Right kidney (tissue), 1 donor: ENCODE results near the gene PRDM7.

Experiments used
- DNase-seq: peaks from one replicate; pipeline ENCODE4 v3.0.0-alpha.2; 2016

Gene PRDM7

GRCh38 chr16:90035902-90036301 lies 41.2 kb downstream of the PRDM7 start:
- DNase-seq, result no peak

DNA sequence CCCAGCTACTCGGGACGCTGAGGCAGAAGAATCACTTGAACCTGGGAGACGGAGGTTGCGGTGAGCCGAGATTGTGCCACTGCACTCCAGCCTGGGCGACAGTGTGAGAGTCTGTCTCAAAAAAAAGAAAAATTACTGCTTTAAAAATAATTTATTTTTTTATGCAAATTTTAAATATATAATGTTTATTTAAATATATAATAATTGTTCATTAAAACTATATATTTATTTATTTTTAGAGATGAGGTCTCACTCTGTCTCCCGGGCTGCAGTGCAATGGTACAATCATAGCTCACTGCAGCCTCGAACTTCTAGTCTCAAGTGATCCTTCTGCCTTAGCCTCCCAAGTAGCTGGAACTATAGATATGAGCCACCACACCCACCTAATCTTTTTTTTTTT lies 42.6 kb downstream of the PRDM7 start:
- DNase-seq, result no peak

GRCh38 chr16:90033387-90033786 lies 43.7 kb downstream of the PRDM7 start:
- no peak for DNase-seq

GRCh38 chr16:90032674-90033331 lies 44.3 kb downstream of the PRDM7 start:
- no peak for DNase-seq

GRCh38 chr16:90031931-90032673 lies 45.0 kb downstream of the PRDM7 start:
- no peak for DNase-seq

- no peak for DNase-seq
These were observed 45.8 kb downstream of the PRDM7 start for GRCh38 chr16:90031186-90031930.

DNA sequence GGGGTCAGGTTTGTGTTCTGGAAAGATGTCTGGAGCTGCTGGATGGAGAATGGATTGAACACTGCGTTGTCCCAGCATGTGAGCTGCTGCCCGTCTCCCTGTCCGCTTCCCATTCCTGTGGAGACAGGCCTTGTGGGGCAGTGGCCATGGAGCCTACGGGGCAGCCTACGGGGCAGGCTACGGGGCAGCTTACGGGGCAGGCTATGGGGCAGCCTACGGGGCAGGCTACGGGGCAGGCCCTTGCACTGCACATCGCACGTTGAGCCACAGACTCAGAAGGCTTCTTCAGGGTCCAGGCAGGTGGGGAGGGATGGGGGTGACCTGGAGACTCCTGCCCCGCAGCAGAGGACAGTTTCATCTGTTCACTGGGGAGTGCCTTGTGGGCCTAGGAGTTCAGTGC lies 48.1 kb downstream of the PRDM7 start:
- no peak for DNase-seq

- DNase-seq, result no peak
These were observed 49.5 kb downstream of the PRDM7 start for GRCh38 chr16:90027611-90028010.

DNA sequence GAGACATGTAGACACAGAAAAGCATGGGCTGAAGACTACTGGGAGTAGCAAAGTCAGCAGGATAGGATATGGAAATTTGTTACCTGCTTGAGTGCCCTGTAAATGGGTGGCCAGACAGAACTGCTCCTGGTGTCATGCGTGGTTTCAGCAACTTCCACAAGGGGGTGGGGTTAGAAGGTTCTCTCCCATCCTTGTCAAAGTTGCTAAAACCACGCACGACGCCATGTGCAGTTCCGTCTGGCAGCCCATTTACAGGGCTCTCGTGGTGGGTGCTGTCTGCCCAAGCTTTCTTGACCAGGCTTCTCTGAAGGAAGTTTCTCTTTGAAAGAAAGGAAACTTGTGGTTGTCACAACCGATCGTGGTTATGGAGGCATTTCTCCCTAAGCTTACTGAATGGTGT lies 51.0 kb downstream of the PRDM7 start:
- DNase-seq, result no peak

DNA sequence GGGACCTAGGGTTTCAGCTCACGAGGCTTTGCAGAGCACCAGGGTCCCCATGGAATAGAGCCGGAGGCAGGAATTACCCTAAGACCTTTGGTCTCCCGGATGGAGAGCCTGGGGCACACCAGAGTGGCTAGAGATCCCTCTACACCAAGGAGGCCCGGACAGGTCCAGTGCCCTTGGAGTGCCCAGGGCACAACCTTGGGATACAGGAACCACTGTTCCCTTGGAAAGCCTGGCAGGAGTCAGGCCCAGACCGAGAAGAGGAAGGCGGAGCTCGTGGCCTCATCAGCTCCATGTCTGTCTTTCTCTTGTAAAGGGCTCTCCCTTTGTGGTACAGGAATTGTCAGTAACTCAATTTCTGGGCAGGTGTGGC lies 54.1 kb downstream of the PRDM7 start:
- DNase-seq, result no peak

DNA sequence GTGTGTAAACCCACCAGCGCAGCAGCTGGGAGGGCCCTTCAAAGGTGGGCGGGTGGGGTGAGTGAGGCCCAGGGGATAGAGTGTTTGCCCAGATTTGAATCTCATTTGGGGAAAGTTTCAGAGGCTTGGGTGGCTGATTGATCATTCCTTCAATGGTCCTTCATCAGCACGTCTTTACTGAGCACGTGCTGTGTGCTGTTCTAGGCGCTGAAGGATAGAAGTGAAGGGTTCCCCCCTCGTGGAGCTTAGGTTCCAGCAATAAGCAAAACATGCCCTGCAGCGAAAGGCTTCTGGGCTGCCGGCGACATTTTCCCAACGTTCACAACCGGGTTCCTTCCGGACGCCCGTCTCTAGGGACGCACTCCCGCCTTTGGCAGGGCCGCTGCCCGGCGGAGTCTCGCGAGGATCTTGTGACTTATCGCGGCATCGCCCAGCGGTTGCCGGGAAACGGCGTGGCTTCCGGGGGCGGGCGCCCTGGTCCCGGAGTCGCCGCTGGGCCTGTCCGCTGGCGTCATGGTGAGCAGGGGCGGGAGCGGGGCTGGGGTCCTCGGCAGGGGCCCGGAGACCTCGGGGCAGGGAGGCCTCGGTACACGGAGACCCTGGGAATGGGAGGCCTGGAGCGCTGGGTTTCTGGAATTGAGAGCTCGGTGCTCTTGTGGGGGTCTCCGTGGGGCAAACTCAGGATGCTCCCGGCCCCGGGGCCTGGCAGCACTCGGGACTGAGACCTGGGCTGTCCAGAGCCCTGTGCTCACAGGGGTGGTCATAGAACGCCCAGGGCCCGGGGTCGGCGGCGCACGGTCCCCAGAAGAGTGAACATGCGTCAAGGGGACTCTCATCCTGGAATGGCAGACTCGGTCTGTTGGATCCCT lies 54.7 kb downstream of the PRDM7 start:
- peak; percentile 80 for DNase-seq

DNA sequence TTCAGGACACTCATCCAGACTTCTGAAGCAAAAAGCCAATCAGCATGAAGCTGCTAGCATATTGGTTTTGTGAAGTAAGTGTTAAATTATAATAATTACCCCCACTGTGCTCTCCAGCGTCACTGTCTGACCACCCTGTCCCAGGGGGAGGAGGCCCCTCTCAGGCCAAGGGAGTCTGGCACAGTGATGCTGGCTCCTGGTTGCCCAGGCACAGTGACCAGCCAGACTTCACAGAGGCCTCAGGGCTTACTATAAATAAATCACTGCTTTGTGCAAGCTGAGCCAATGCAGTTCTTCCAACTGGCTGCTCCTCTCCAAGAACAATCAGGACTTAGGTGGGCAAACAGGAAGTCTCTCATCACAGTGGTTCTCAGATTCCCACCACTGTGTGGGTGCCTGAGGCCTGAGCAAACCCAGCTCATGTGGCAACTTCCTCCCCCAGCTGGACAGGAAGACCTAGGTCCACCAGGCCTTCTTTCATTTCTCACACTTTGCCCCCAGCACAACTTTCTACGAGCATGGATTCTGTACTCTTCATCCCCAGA lies 56.2 kb downstream of the PRDM7 start:
- no peak for DNase-seq

- no peak for DNase-seq
These were observed 56.8 kb downstream of the PRDM7 start for GRCh38 chr16:90020260-90020837.

DNA sequence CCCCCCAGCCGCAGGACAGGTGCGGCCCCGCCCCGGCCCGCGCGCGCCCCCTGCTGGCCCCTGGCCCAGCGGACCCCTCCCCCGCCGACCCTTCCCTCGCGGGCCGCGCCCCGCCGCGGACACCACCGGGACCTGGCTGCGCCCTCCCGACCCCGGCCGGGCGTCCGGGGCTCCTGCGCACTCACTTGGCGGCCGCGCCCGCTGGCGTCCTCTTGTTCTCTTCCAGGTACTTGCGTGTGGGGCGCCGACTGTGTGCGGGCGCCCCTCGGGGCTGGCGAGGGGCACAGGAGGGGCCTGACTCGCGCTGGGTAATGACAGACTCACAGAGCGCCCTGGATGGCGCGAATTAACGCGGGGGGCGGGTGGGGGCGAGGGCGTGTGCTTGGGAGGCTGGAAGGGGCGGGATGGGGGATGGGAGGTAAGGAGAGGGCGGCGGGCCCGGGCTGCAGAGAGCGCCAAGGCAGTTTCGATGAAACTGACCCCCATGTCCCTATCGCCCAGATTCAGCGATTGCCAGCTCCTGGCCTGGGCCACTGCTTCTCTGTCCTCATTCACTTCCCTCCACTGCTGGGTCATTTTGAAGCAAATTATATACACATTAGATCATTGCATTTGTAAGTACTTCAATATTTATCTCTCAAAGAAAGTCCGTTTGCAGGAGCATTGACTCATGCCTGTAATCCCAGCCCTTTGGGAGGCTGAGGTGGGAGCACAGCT lies 57.4 kb downstream of the PRDM7 start:
- peak; percentile 74 for DNase-seq

DNA sequence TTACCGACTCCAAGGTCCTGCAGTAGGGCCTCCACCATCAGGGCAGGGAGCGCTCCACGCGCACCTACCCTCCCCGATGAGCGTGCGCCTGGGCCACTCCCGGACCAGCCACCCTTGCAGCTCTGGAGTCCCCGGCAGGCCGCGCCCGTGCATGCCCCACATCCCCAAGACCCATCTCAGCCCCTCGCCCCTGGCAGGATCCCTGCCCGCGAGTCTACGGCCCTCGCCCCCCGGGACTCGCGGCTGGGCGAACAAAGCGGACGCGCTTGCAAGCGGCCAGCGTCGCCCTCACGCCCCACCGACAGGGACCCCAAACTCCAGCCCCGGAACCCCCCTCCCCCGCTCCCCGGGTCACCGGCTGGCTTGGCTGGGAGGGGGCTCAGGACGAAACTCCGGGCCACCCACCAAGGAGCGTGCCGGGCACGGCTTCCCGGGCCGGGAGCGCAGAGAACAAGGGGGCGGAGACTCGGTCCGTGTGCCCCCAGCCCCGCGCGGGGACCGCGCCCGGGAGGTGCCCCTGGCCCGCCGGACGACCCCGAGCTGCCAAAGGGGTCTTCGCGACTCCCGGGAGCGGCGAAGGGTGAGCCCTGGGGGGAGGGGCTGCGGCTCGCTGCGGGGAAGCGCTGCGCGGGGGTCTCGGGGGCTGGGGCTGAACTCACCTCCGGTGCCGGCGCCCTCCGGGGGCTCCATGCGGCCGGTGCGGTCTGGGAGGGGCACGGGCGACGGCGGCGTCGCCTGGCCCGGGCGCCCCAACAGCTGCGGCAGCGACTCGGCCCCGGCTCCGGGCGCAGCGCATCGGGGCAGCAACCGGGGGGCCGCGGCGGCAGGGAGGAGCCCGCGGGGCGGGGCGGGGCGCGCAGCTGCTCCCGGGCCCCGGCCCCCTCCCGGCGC lies 58.2 kb downstream of the PRDM7 start, which contains the start of gene DBNDD1:
Gene DBNDD1 (minus strand): TSS at position 805 of the 891 bp plus-strand sequence. CDS start 115 bp downstream, at position 690.
- DNase-seq, result peak; percentile 69

DNA sequence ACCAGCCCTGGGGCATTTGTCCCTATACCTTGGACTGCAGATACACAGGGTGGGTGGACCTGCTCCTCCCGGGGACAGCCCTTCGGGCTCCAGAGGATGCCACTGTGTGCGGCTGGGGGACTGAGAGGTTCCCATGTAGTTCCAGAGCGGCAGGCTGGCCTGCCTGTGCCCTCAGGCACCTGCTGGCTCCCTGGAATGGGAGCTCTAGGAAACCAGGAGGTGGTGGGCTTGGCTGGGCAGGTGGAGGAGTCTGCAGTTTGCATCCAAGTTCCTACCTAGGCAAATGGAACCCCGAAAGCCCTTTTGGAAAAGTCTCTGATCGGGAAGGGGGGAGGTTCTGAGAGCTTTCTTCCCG lies 58.9 kb downstream of the PRDM7 start:
- DNase-seq, result no peak

- DNase-seq, result no peak
These were observed 60.7 kb downstream of the PRDM7 start for GRCh38 chr16:90016339-90016950.

GRCh38 chr16:90015586-90016338 lies 61.4 kb downstream of the PRDM7 start:
- no peak for DNase-seq
